Naive B cell (primary cell): Measurements from ENCODE around the gene TOR1AIP1. TPM values are rescaled to one million over a fixed set of nuclear protein-coding genes. Genes with fewer than 3 reads are reported as not detected.

Source experiments
- ATAC-seq, 2 donors: fragments of 150-1000 bp; cut with Tn5 transposase; 2 replicates each; pipeline ENCODE4 v1.10.0; 2021; ENCODE audit warnings: low read depth in 2 of 2, mild to moderate bottlenecking in 2 of 2, moderate library complexity in 2 of 2
- DNase-seq: peaks from one replicate; pipeline ENCODE4 v3.0.0; 2022
- H3K27ac Mint-ChIP-seq, 6 donors: one replicate each; pipeline ENCODE4 v1.8.0; 2020 to 2022; ENCODE audit warnings: mild to moderate bottlenecking in 6 of 6, mixed read lengths in 6 of 6, moderate library complexity in 5 of 6, inconsistent platforms in 2 of 6
- H3K27me3 Mint-ChIP-seq, 3 donors: one replicate each; pipeline ENCODE4 v1.8.0; 2021 to 2022; ENCODE audit warnings: mixed read lengths in 3 of 3, mild to moderate bottlenecking in 1 of 3
- H3K36me3 Mint-ChIP-seq, 2 donors: one replicate each; pipeline ENCODE4 v1.8.0; 2020 to 2022; ENCODE audit warnings: mixed read lengths in 2 of 2, inconsistent platforms in 1 of 2, mild to moderate bottlenecking in 1 of 2
- H3K4me1 Mint-ChIP-seq, 3 donors: one replicate each; pipeline ENCODE4 v1.8.0; 2020 to 2022; ENCODE audit warnings: mixed read lengths in 3 of 3, inconsistent platforms in 1 of 3, mild to moderate bottlenecking in 1 of 3, moderate library complexity in 1 of 3
- H3K4me3 Mint-ChIP-seq, 8 donors: one replicate each; pipeline ENCODE4 v1.8.0; 2020 to 2022; ENCODE audit warnings: mild to moderate bottlenecking in 8 of 8, mixed read lengths in 8 of 8, moderate library complexity in 8 of 8, inconsistent platforms in 2 of 8
- H3K9me3 Mint-ChIP-seq, 7 donors: one replicate each; pipeline ENCODE4 v1.8.0; 2020 to 2022; ENCODE audit warnings: mixed read lengths in 7 of 7, mild to moderate bottlenecking in 5 of 7, inconsistent platforms in 2 of 7, moderate library complexity in 1 of 7
- polyA plus RNA-seq, 6 donors: library from polyadenylated mRNA; unstranded; fragments of 300-500 nt; fragmentation: Illumina TruSeq; gene quantifications; one replicate each; pipeline ENCODE4 v1.2.3, GENCODE V29; 2021; ENCODE audit warnings: low read depth in 6 of 6

The TOR1AIP1 gene
- polyA plus RNA-seq, 6 donors from 2014 or later = 60.6 to 89.2 (median 71.2) TPM

GRCh38 chr1:179889589-179889988, 7.5 kb downstream of the TOR1AIP1 start:
- ATAC-seq (no peak), DNase-seq (no peak)
- H3K27me3 Mint-ChIP-seq = no peaks in the 10 kb centered on the region
- H3K9me3 Mint-ChIP-seq = no peaks in the 10 kb centered on the region
- H3K4me1 Mint-ChIP-seq = peaks cover 7 to 51% (median 27%) of the 10 kb centered on the region in 3 donors
- peak overlapping the region in 5 of 8 donors; percentile 5 to 38 (median 30) for H3K4me3 Mint-ChIP-seq
- H3K27ac Mint-ChIP-seq = peak overlapping the region in 4 of 6 donors; percentile 59 to 94 (median 76)
- no peaks in the 10 kb centered on the region for H3K36me3 Mint-ChIP-seq

DNA sequence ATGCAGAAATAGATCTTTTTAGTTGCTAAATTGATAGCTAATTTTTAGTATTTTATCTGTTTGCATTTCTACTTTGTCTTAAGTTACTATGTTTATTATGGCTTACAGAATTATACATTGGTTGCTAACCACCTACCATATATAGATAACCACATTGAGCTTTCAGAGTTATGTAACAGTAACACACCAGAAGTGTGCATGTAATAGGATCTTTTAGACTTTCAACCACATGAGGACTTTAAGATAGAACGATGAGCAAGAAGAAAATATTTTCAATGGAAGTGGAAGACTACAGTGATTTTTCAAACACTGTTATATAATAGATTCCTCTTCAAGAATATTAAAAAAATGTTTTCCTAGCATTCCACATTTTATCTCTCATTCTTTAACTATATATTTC, 28.8 kb downstream of the TOR1AIP1 start:
- ATAC-seq (no peak), DNase-seq (no peak)
- H3K27me3 Mint-ChIP-seq = no peaks in the 10 kb centered on the region
- H3K27ac Mint-ChIP-seq = peak overlapping the region in 1 of 6 donors; percentile 28
- no peak overlapping the region for H3K4me3 Mint-ChIP-seq
- no peaks in the 10 kb centered on the region for H3K9me3 Mint-ChIP-seq
- peaks cover 9 to 29% of the 10 kb centered on the region in 2 donors for H3K36me3 Mint-ChIP-seq
- no peaks in the 10 kb centered on the region for H3K4me1 Mint-ChIP-seq

GRCh38 chr1:179911812-179912211, 29.7 kb downstream of the TOR1AIP1 start:
- peaks cover 9 to 32% of the 10 kb centered on the region in 2 donors for H3K36me3 Mint-ChIP-seq
- no peak overlapping the region for H3K27ac Mint-ChIP-seq
- no peak for ATAC-seq
- H3K4me3 Mint-ChIP-seq = no peak overlapping the region
- H3K27me3 Mint-ChIP-seq = no peaks in the 10 kb centered on the region
- DNase-seq = no peak
- no peaks in the 10 kb centered on the region for H3K9me3 Mint-ChIP-seq
- H3K4me1 Mint-ChIP-seq = no peaks in the 10 kb centered on the region

- no peak for DNase-seq
- Mint-ChIP-seq H3K4me1 (peaks cover 0 to 10% (median 2%) of the 10 kb centered on the region in 3 donors), H3K4me3 (no peak overlapping the region), H3K9me3 (no peaks in the 10 kb centered on the region), H3K27ac (peak overlapping the region in 3 of 6 donors; percentile 11 to 40 (median 15)), H3K27me3 (no peaks in the 10 kb centered on the region), H3K36me3 (peaks cover 0 to 13% of the 10 kb centered on the region in 2 donors)
- no peak for ATAC-seq
These were observed 35.7 kb downstream of the TOR1AIP1 start for GRCh38 chr1:179917601-179918429.

GRCh38 chr1:179921472-179921871, 39.4 kb downstream of the TOR1AIP1 start:
- Mint-ChIP-seq H3K36me3 (peaks cover 0 to 5% of the 10 kb centered on the region in 2 donors), H3K4me1 (peaks cover 0 to 13% (median 5%) of the 10 kb centered on the region in 3 donors), H3K4me3 (no peak overlapping the region), H3K9me3 (no peaks in the 10 kb centered on the region), H3K27me3 (no peaks in the 10 kb centered on the region), H3K27ac (peak overlapping the region in 1 of 6 donors; percentile 29)
- DNase-seq (no peak), ATAC-seq (no peak)

DNA sequence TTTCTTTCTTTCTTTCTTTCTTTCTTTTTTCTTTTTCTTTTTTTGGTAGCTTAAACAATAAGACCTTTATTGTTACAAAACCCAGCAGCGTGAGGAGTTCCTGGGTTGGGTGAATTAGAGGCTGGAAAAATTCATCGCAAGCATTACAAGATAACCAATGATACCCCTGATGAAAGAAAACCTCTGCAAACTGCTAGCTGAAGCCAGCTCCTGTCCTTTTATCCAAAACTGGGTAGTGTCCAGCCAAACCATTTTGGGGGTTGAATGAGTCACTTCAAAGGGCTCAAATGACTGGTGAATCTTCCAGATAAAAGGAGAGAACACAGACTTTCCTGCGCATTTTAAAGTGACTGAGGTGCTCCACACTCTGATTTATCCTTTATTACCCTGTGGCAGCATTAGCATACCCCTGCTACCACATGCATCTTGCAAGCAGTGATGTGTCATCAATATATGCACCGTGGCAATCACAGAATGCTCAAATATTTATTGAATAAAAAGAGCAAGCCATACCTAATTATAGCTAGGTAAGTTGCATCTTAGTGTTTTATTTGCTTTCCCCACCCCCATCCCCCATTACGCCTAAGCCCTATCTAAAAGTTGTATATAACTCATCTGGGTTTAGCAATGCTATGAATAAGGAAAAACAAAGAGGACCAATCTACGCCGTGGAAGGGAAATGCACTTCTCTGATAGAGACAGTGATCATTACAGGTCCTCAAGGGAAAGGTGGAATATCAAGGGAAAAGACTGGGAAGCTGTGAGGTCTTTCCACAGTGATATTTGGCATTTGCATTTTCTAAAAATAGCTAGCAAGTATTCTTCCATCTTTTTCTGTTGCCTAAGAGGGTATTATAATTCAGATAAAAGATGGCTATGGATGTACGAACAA, 40.1 kb downstream of the TOR1AIP1 start:
- Mint-ChIP-seq H3K4me3 (no peak overlapping the region), H3K36me3 (peaks cover 0 to 4% of the 10 kb centered on the region in 2 donors), H3K9me3 (no peaks in the 10 kb centered on the region), H3K27ac (peak overlapping the region in 4 of 6 donors; percentile 3 to 29 (median 16)), H3K27me3 (no peaks in the 10 kb centered on the region), H3K4me1 (peaks cover 0 to 13% (median 5%) of the 10 kb centered on the region in 3 donors)
- ATAC-seq (no peak), DNase-seq (no peak)

- DNase-seq (no peak), ATAC-seq (no peak)
- Mint-ChIP-seq H3K36me3 (no peaks in the 10 kb centered on the region), H3K4me3 (no peak overlapping the region), H3K27me3 (no peaks in the 10 kb centered on the region), H3K27ac (peak overlapping the region in 1 of 6 donors; percentile 18), H3K9me3 (no peaks in the 10 kb centered on the region), H3K4me1 (peaks cover 0 to 13% (median 5%) of the 10 kb centered on the region in 3 donors)
These were observed 40.9 kb downstream of the TOR1AIP1 start for GRCh38 chr1:179923029-179923428.

GRCh38 chr1:179924268-179924667, 42.2 kb downstream of the TOR1AIP1 start:
- no peak for ATAC-seq

DNA sequence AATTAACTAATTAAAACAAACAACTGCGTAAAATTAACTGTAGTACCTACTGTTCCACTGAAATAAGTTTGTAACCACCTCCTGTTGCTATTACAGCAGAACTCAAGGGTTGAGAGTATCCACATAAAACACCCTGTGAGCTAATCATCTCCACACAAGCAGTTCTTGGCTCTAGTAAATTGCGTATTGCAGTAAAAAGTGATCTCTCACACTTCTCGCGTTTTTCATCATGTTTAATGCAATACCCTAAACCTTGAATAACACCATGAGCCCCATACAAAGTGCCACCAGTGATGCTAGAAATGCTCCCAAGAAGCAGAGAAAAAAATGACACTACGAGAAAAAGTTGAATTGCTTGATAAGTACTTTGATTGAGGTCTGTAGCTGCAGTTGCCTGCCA, 43.2 kb downstream of the TOR1AIP1 start:
- ATAC-seq = no peak

More at GRCh38 chr1:179924268-179924667, 42.2 kb downstream of the TOR1AIP1 start:
- H3K4me1 Mint-ChIP-seq = peaks cover 0 to 13% (median 5%) of the 10 kb centered on the region in 3 donors
- H3K9me3 Mint-ChIP-seq = no peaks in the 10 kb centered on the region
- H3K27ac Mint-ChIP-seq = no peak overlapping the region
- no peak overlapping the region for H3K4me3 Mint-ChIP-seq
- no peaks in the 10 kb centered on the region for H3K36me3 Mint-ChIP-seq
- DNase-seq = no peak
- no peaks in the 10 kb centered on the region for H3K27me3 Mint-ChIP-seq

GRCh38 chr1:179925922-179926849, 44.1 kb downstream of the TOR1AIP1 start:
- H3K27me3 Mint-ChIP-seq = no peaks in the 10 kb centered on the region
- H3K4me1 Mint-ChIP-seq = peaks cover 0 to 13% (median 5%) of the 10 kb centered on the region in 3 donors
- H3K9me3 Mint-ChIP-seq = no peaks in the 10 kb centered on the region
- ATAC-seq (no peak), DNase-seq (no peak)
- no peak overlapping the region for H3K4me3 Mint-ChIP-seq
- no peaks in the 10 kb centered on the region for H3K36me3 Mint-ChIP-seq
- no peak overlapping the region for H3K27ac Mint-ChIP-seq

More for the DNA sequence above, 43.2 kb downstream of the TOR1AIP1 start:
- DNase-seq = no peak
- Mint-ChIP-seq H3K27ac (no peak overlapping the region), H3K9me3 (no peaks in the 10 kb centered on the region), H3K27me3 (no peaks in the 10 kb centered on the region), H3K4me3 (no peak overlapping the region), H3K4me1 (peaks cover 0 to 13% (median 5%) of the 10 kb centered on the region in 3 donors), H3K36me3 (no peaks in the 10 kb centered on the region)

DNA sequence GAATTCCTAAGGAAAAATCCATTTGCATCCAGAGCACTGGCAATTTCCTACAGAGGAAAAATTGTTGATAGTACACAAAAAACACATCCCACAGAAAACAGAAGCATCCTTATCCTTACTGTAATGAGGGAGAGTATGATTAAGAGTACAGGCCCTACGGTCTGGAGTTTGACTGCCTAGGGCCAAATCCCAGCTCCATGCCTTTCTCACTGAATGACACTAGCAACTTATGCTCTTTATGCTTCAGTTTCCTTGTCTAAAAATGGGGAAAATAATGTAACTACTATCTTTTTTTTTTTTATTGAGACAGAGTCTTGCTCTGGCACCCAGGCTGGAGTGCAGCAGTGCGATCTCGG, 44.7 kb downstream of the TOR1AIP1 start:
- Mint-ChIP-seq H3K4me3 (no peak overlapping the region), H3K27me3 (no peaks in the 10 kb centered on the region), H3K36me3 (no peaks in the 10 kb centered on the region), H3K27ac (no peak overlapping the region), H3K4me1 (peaks cover 0 to 9% (median 5%) of the 10 kb centered on the region in 3 donors), H3K9me3 (no peaks in the 10 kb centered on the region)
- DNase-seq (no peak), ATAC-seq (no peak)

- Mint-ChIP-seq H3K4me1 (no peaks in the 10 kb centered on the region), H3K4me3 (no peak overlapping the region), H3K27me3 (peaks cover 0 to 3% (median 0%) of the 10 kb centered on the region in 3 donors), H3K9me3 (no peaks in the 10 kb centered on the region), H3K27ac (no peak overlapping the region), H3K36me3 (no peaks in the 10 kb centered on the region)
- no peak for DNase-seq
- ATAC-seq = no peak
These were observed 48.1 kb downstream of the TOR1AIP1 start for GRCh38 chr1:179929955-179930798.
